ENCODE results near the gene SLC6A4.

SLC6A4 gene

GRCh38 chr17:30186761-30187160 lies 48.7 kb downstream of the SLC6A4 start:
- TF ChIP-seq CTCF (IDR thresholded peaks at IDR 0.05; ENCODE audit: borderline replicate concordance, insufficient read depth, low read depth, low read length) = no peak
- no peak overlapping the region for H3K4me3 ChIP-seq (ENCODE audit: low read depth, low read length)

GRCh38 chr17:30176855-30177254 lies 58.6 kb downstream of the SLC6A4 start:
- no peak overlapping the region for H3K4me3 ChIP-seq (ENCODE audit: low read depth, low read length)
- TF ChIP-seq CTCF (IDR thresholded peaks at IDR 0.05; ENCODE audit: borderline replicate concordance, insufficient read depth, low read depth, low read length) = no peak

GRCh38 chr17:30174556-30174955 lies 60.9 kb downstream of the SLC6A4 start:
- H3K4me3 ChIP-seq (ENCODE audit: low read depth, low read length) = no peak overlapping the region
- no peak for TF ChIP-seq CTCF (IDR thresholded peaks at IDR 0.05; ENCODE audit: borderline replicate concordance, insufficient read depth, low read depth, low read length)

- TF ChIP-seq CTCF (IDR thresholded peaks at IDR 0.05; ENCODE audit: borderline replicate concordance, insufficient read depth, low read depth, low read length) = no peak
- H3K4me3 ChIP-seq (ENCODE audit: low read depth, low read length) = no peak overlapping the region
These were observed 61.8 kb downstream of the SLC6A4 start for GRCh38 chr17:30173649-30174048.

- no peak for TF ChIP-seq CTCF (IDR thresholded peaks at IDR 0.05; ENCODE audit: borderline replicate concordance, insufficient read depth, low read depth, low read length)
- H3K4me3 ChIP-seq (ENCODE audit: low read depth, low read length) = no peak overlapping the region
These were observed 62.9 kb downstream of the SLC6A4 start for GRCh38 chr17:30172560-30172959.

- H3K4me3 ChIP-seq (ENCODE audit: low read depth, low read length) = no peak overlapping the region
- no peak for TF ChIP-seq CTCF (IDR thresholded peaks at IDR 0.05; ENCODE audit: borderline replicate concordance, insufficient read depth, low read depth, low read length)
These were observed 65.0 kb downstream of the SLC6A4 start for GRCh38 chr17:30170415-30170987.

GRCh38 chr17:30165960-30166359 lies 69.5 kb downstream of the SLC6A4 start:
- TF ChIP-seq CTCF (IDR thresholded peaks at IDR 0.05; ENCODE audit: borderline replicate concordance, insufficient read depth, low read depth, low read length) = no peak
- no peak overlapping the region for H3K4me3 ChIP-seq (ENCODE audit: low read depth, low read length)
